HG03066 (cell line): ENCODE measurements around the gene PCDHB1.
"Not testable (repeated sequence)": the region's sequence is repeated elsewhere in the genome, so short reads cannot be mapped to it uniquely, and the experiment has no call there.

Source experiments
- ATAC-seq: cut with Tn5 transposase; IDR thresholded peaks from one replicate; pipeline ENCODE4 v1.9.1; 2021; ENCODE audit warnings: low read depth; ENCODE audit not compliant: unreplicated experiment

The PCDHB1 gene

GRCh38 chr5:141051521-141051866 is 320 bp downstream of the PCDHB1 start:
- no peak for ATAC-seq

- ATAC-seq, result no peak
Observed at GRCh38 chr5:141077826-141078225, 26.7 kb downstream of the PCDHB1 start.

GRCh38 chr5:141082228-141082627 is 31.1 kb downstream of the PCDHB1 start:
- ATAC-seq, result no peak

DNA sequence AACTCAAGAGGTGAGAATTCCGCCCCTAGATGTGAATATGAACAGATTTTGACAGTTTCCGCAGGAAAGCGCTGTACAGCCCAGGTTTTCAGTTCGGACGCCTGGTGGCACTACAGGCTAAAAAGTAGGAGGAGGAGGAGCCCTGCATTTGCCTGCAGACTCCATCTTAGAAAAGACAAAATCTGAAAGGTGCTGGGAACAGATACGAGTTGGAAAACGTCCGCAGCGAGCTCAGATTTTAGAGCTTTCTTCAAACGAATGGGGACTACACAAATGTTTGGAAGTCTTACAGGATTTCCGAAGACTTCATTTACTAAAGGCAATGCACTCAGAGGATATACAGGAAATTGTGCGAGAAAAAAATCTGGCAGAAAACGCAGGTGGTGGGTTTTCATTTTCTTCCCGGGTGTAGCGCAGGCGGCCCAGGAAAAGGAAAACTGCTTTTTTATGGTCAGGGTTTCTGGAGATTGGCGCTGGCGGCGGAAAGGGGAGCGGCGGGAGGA is 33.4 kb downstream of the PCDHB1 start:
- no peak for ATAC-seq

GRCh38 chr5:141094481-141095262 is 43.5 kb downstream of the PCDHB1 start, which contains the start of gene PCDHB2:
TSS of gene PCDHB2 (plus strand) at chr5:141094615. CDS start at chr5:141094791, 176 bp downstream.
- no peak for ATAC-seq

DNA sequence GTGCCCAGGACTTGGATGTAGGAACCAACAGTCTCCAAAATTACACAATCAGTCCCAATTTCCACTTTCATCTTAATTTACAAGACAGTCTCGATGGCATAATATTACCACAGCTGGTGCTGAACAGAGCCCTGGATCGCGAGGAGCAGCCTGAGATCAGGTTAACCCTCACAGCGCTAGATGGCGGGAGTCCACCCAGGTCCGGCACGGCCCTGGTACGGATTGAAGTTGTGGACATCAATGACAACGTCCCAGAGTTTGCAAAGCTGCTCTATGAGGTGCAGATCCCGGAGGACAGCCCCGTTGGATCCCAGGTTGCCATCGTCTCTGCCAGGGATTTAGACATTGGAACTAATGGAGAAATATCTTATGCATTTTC is 44.1 kb downstream of the PCDHB1 start:
- no peak for ATAC-seq

- ATAC-seq, result not testable (repeated sequence)
Observed at GRCh38 chr5:141096181-141096580, 45.0 kb downstream of the PCDHB1 start.

GRCh38 chr5:141096586-141096985 is 45.4 kb downstream of the PCDHB1 start:
- ATAC-seq, result not testable (repeated sequence)

DNA sequence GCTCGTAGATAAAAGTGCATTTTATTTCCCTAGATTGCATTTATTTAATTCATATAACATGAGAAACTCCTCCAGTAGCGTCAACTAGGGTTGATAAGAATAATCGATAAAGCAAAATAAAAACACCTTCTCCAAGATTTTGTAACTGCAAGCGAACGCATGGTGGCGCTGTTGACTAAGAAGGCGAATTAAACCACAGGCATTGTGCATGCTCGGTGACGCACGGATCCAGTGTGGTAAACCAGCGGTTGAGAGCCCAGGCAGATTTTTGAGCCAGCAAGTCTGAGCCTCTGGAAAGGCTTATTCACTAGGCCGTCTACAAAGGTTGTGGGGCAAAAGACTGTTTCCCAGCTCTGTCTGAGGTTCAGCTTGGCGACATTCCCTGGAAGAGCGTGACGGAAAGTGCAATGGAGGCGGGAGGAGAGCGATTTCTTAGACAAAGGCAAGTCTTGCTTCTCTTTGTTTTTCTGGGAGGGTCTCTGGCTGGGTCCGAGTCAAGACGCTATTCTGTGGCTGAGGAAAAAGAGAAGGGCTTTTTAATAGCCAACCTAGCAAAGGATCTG is 49.1 kb downstream of the PCDHB1 start, which contains the start of gene PCDHB3:
TSS of gene PCDHB3 (plus strand) at position 231 of the 563 bp plus-strand sequence. CDS start at position 408, 177 bp downstream.
- no peak for ATAC-seq

GRCh38 chr5:141101059-141101458 is 49.9 kb downstream of the PCDHB1 start:
- ATAC-seq, result no peak

- not testable (repeated sequence) for ATAC-seq
Observed at GRCh38 chr5:141102070-141102469, 50.9 kb downstream of the PCDHB1 start.

DNA sequence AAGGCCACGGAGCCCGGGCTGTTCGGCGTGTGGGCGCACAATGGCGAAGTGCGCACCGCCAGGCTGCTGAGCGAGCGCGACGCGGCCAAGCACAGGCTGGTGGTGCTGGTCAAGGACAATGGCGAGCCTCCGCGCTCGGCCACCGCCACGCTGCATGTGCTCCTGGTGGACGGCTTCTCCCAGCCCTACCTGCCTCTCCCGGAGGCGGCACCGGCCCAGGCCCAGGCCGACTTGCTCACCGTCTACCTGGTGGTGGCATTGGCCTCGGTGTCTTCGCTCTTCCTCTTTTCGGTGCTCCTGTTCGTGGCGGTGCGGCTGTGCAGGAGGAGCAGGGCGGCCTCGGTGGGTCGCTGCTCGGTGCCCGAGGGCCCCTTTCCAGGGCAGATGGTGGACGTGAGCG is 51.3 kb downstream of the PCDHB1 start:
- ATAC-seq, result not testable (repeated sequence)

DNA sequence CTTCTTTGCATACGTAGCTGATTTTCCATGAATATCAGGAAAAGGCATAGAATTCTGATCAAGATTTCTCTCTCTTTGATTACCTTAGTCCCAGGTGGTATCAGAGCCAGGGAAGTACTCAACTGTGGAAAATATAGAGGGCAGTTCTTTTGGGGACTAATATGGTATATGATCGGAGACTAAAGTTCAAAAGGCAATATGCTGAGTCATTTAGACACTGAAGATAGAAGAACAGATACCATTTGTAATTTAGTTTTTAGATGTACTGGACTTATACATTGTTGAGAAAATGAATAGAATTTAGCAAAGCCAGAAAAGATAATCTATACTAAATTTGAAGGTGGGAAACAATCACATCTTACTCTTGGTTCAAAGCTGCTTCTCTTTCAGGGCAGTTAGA is 54.2 kb downstream of the PCDHB1 start:
- ATAC-seq, result no peak
